Lower leg skin (tissue), 3 donors: ENCODE results near the gene MSANTD2.

Experiments used
- CTCF ChIP-seq, 3 donors: fragments of 450-650 bp; IDR thresholded peaks; one replicate each; pipeline ENCODE4 v1.5.1; 2016; ENCODE audit warnings: antibody characterized with exemption in 3 of 3, mild to moderate bottlenecking in 3 of 3, moderate library complexity in 2 of 3
- POLR2A ChIP-seq, 2 donors: fragments of 450-650 bp; IDR thresholded peaks; one replicate each; pipeline ENCODE4 v1.6.1; 2016 to 2017; ENCODE audit warnings: antibody characterized with exemption in 2 of 2, mild to moderate bottlenecking in 1 of 2, moderate library complexity in 1 of 2

GRCh38 chr11:124749912-124750311, 50.3 kb downstream of the MSANTD2 start:
- TF ChIP-seq CTCF (IDR thresholded peaks at IDR 0.05) (no peak), POLR2A (IDR thresholded peaks at IDR 0.05) (no peak)
